Activated CD4-positive, CD25-positive, alpha-beta regulatory T cell treated with anti-CD3 and anti-CD28 coated beads, Interleukin-2, amount 50 U/mL, for 24 hours (primary cell): ENCODE data around the gene DIP2B.

Source experiments
- ATAC-seq, 2 donors: fragments of 150-1000 bp; cut with Tn5 transposase; one replicate each; pipeline ENCODE4 v1.10.0; 2021; ENCODE audit warnings: mild to moderate bottlenecking in 1 of 2, moderate library complexity in 1 of 2

Gene DIP2B

DNA sequence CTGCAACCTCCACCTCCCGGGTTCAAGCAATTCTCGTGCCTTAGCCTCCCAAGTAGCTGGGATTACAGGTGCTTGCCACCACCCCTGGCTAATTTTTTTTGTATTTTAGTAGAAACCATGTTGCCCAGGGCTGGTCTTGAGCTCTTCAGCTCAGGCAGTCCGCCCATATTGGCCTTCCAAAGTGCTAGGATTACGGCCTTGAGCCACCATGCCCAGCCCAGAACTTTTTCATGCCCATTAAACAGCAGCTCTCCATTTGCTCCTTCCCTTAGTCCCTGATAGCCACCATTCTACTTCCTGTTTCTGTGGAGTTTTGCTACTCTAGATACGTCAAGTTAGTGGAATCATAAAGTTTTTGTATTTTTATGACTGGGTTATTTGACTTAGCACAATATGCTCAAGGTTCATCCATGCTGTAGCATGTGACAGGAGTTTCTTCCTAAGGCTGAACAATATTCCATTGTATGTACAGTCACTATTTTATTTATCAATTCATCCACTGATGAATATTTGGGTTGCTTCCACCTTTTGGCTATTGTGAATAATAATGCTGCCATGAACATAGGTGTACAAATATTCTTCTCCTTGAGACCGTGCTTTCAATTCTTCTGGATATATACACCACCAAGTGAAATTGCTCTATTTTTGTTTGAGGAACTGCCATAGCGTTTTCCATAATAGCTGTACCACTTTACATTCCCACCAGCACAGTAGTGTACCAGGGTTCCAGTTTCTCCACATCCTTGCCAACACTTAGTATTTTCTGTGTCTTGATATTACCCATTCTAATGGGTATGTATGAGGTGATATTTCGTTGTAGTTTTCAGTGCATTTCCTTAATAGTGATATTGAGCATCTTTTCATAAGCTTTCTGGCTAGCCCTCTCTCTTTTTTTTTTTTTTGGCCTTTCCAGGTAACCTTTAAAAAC lies 274.1 kb downstream of the DIP2B start:
- ATAC-seq: no peak

DNA sequence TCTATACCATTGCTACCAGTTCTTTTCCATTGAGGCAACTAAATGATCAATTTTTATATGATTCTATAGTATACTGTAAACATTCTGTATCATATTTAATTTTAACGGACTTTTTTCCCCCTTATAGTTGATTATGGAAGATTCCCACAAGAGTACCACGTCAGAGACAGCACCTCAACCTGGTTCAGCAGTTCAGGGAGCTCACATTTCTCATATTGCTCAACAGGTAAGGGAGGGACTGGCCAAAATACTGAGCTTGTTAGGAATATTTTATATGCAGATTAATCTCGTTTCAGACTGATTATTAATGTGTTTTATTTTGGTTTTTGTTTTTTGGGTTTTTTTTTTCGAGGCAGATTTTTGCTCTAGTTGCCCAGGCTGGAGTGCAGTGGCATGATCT lies 275.2 kb downstream of the DIP2B start:
- ATAC-seq: no peak

DNA sequence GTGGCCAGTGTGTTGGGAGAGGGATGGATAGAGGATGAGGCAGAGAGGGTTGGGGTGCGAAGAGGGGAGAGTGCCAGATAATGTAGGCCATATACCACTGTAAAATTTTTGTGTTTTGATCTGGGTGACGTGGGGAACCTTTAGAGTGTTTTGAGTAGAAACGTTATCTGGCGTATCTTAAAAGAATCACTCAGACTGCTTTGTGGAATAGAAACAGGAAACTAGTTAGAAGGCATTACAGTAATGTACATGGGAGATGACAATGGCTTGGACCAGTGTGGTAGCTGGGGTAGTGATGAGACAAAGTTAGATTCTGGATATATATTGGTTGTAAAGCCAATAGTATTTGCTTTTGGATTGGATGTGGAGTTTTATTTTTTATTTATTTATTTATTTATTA lies 279.7 kb downstream of the DIP2B start:
- peak; percentile 58 to 86 for ATAC-seq

DNA sequence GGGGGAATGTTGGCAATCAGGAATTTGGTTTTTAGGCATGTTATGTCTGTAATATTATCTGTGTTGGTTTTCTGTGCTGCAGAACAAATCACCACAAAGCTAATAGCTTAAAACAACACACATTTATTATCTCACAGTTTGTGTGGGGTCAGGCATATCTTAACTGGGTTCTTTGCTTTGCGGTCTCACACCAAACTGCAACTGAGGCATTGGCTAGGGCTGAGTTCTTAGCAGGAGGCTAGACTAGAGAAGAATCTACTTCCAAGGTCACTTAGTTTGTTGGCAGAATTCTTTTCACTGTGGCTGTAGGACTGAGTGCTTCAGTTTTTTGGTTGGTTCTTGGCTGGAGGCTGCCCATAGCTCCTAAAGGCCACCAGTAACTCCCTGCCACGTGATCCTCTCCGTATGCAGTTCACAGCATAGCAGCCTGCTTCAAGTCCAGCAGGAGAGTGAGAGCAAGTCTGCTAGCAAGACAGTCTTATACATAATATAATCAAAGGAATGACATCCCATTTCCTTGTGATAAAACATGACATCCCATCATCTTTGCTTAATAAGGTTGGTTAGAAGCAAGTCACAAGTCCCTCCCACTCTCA lies 280.7 kb downstream of the DIP2B start:
- ATAC-seq: no peak

DNA sequence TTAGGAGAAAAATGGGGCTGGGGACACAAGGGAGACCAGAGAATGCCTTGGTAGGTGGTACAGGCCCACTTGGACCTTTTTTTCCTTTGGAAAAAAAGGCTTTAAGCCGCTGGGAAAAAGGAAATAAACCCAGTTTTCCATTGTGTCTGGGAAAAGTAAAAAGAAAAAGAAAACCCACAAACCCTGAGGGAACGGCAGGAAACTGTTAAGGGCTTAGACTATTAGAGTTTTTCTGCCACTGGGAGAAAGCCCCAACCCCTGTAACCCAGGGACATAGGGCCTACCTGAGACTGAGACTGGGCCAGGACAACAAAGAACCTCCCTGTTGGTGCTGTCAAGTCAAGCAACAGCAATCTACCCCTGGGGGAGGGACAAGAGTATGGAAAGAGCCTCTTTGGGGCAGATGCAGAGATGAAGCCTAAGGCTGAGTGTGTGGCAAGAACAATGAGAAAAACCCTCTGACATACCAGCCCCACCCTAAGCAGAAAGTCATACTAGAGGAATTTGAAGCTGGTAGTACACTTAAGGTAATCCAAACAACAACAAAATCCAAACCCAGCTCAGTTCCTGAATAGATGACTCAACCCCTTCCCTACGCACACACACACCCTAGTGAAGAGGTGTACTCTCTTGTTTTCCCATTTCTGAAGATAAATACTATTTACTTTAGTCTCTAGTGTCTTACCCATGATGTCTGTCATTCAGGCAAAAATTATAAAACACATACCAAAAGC lies 281.9 kb downstream of the DIP2B start:
- ATAC-seq: no peak

DNA sequence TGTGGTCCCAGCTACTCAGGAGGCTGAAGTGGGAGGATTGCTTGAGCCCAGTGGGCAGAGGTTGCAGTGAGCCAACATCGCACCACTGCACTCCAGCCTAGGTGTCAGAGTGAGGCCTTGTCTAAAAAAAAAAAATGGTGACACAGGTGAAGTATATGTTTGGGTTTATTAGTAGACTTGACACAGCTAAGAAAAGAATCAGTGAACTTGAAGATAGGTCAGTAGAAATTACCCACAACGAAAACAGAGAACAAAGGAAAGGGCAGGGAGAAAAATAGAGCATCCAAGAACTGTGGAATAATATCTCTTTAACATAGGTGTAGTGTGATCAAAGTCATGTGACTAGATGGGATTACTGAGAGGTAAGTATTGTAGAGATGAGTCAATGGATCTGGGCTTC lies 282.8 kb downstream of the DIP2B start:
- no peak for ATAC-seq

DNA sequence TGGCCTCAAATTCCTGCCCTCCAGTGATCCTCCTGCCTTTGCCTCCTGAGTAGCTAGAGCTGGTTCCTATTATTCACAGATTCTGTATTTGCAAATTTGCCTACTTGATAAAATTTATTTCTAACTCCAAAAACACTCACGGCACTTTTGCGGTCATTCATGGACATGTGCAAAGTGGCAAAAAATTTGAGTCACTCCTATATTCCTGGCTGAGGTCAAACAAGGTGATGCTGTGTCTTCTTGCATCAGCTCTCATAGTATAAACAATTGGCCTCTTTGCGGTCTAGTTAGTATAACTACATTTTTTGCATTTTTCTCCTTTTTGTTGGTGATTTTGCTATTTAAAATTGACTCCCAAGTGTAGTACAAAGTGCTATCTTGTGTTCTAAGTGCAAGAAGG lies 283.8 kb downstream of the DIP2B start:
- ATAC-seq: no peak

DNA sequence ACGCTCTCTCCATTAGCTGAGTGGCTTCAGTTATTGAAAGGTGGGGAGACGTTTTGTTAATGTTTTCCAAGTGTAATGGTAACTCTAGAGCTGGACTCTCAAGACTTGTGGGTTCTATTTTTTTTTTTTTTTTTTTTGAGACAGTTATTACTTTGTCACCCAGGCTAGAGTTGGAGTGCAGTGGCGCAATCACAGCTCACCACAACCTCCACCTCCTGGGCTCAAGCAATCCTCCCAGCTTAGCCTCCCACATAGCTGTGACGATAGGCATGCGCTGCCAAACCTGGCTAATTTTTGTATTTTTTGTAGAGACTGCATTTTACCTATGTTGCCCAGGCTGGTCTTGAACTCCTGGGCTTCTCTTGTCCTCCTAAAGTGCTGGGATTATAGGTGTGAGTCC lies 285.3 kb downstream of the DIP2B start:
- ATAC-seq: no peak
